Upper lobe of right lung (tissue), 1 donor: Measurements from ENCODE around the gene KDM6A. TPM values are rescaled to one million over a fixed set of nuclear protein-coding genes. Genes with fewer than 3 reads are reported as not detected.
"Not testable (repeated sequence)": the region's sequence is repeated elsewhere in the genome, so short reads cannot be mapped to it uniquely, and the experiment has no call there.

Experiments used
- ATAC-seq: fragments of 200-7000 bp; cut with Tn5 transposase; one replicate; pipeline ENCODE4 v1.9.1; 2020; ENCODE audit warnings: mild to moderate bottlenecking, moderate library complexity
- DNase-seq: peaks from one replicate; pipeline ENCODE4 v3.0.0-alpha.2; 2020
- H3K27ac ChIP-seq: fragments of 200-600 bp; one replicate; pipeline ENCODE4 v1.8.0; 2022
- H3K27me3 ChIP-seq: fragments of 200-600 bp; one replicate; pipeline ENCODE4 v1.8.0; 2022; ENCODE audit warnings: mild to moderate bottlenecking
- H3K36me3 ChIP-seq: fragments of 200-600 bp; one replicate; pipeline ENCODE4 v1.8.0; 2022
- H3K4me1 ChIP-seq: fragments of 200-600 bp; one replicate; pipeline ENCODE4 v1.8.0; 2022
- H3K4me3 ChIP-seq: fragments of 200-600 bp; one replicate; pipeline ENCODE4 v1.8.0; 2022; ENCODE audit warnings: mild to moderate bottlenecking
- H3K9me3 ChIP-seq: fragments of 200-600 bp; one replicate; pipeline ENCODE4 v1.8.0; 2022
- intact Hi-C: fragments of 100-400 bp; cut with DNase I; formaldehyde crosslinking; loops from one replicate; pipeline ENCODE4 v1.11.0; 2022
- total RNA-seq: library from RNA; stranded (reverse); fragmentation: NEBNext Ultra II Directional; extraction: Animal tissue kit (Norgen Biotek cat#: 25700); gene quantifications from one replicate; pipeline ENCODE4 v1.2.1, GENCODE V29; 2021
- TF ChIP-seq, protein P1 (sequence below): fragments of 200-600 bp; IDR thresholded peaks from one replicate; pipeline ENCODE4 v1.8.0; 2022; ENCODE audit warnings: antibody characterized with exemption
- donor health status: DM: no; HTN: yes; CAD: no; lungs with severe emphysema.

Gene KDM6A
- total RNA-seq, 1 donor from 2014 or later: 24.7 TPM

DNA sequence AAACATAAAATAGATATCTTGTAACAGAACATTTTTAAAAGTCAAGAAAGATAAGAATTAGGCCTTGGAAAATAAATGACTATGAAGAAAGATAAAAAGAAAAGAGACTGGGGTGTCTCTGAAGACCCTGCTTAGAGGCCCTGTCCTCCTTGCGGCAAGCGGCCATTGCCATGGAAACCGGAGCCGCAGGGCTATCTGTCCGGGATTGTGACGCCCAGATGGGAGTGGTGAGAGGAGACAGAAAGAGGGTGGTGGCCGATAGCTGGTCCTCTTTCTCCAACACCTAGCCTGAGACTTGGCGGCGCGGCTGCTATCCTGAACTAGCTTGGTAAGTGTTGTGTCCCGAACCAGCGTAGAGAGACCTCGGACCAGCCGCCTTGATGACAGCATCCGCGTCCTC is 29.2 kb upstream of the KDM6A start, which contains the start of gene DUSP21:
Gene DUSP21, plus strand, starts transcription at position 269 of the 400 bp plus-strand sequence. Its CDS starts 112 bp downstream, at position 381.
- no peak for DNase-seq
- intact Hi-C loops: no loop called here

DNA sequence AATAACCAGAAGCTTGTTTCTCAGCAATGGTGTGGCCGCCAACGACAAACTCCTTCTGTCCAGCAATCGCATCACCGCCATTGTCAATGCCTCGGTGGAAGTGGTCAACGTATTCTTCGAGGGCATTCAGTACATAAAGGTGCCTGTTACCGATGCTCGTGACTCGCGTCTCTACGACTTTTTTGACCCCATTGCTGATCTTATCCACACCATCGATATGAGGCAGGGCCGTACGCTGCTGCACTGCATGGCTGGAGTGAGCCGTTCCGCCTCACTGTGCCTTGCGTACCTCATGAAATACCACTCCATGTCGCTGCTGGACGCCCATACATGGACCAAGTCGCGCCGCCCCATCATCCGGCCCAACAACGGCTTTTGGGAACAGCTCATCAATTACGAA is 28.8 kb upstream of the KDM6A start:
- TF ChIP-seq, protein P1, sequence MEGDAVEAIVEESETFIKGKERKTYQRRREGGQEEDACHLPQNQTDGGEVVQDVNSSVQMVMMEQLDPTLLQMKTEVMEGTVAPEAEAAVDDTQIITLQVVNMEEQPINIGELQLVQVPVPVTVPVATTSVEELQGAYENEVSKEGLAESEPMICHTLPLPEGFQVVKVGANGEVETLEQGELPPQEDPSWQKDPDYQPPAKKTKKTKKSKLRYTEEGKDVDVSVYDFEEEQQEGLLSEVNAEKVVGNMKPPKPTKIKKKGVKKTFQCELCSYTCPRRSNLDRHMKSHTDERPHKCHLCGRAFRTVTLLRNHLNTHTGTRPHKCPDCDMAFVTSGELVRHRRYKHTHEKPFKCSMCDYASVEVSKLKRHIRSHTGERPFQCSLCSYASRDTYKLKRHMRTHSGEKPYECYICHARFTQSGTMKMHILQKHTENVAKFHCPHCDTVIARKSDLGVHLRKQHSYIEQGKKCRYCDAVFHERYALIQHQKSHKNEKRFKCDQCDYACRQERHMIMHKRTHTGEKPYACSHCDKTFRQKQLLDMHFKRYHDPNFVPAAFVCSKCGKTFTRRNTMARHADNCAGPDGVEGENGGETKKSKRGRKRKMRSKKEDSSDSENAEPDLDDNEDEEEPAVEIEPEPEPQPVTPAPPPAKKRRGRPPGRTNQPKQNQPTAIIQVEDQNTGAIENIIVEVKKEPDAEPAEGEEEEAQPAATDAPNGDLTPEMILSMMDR: no peak
- Histone ChIP-seq H3K4me1 (no peaks in the 10 kb centered on the region), H3K27ac (no peak overlapping the region), H3K9me3 (no peaks in the 10 kb centered on the region), H3K36me3 (no peaks in the 10 kb centered on the region), H3K4me3 (no peak overlapping the region), H3K27me3 (no peaks in the 10 kb centered on the region)
- ATAC-seq (no peak), DNase-seq (no peak)
- intact Hi-C loops: no loop called here

More for the DNA sequence above, 29.2 kb upstream of the KDM6A start, which contains the start of gene DUSP21:
- H3K36me3 ChIP-seq: no peaks in the 10 kb centered on the region
- H3K27me3 ChIP-seq: no peaks in the 10 kb centered on the region
- TF ChIP-seq, protein P1: no peak
- H3K4me1 ChIP-seq: no peaks in the 10 kb centered on the region
- no peak within 1 kb of the TSS for H3K27ac ChIP-seq
- H3K9me3 ChIP-seq: no peaks in the 10 kb centered on the region
- ATAC-seq: no peak
- no peak within 1 kb of the TSS for H3K4me3 ChIP-seq

DNA sequence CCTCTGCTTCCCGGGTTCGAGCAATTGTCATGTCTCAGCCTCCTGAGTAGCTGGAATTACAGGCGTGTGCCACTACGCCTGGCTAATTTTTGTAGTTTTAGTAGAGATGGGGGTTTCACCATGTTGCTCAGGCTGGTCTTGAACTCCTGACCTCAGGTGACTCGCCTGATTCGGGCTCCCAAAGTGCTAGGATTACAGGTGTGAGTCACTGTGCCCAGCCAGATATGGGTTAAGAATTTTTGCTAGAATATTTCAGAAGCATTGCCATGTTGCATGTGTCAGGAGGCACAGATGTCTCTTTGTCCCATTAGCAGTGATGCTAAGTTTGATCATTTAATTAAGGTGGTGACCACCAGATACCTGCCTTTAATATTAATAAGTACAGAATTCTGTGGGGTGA is 22.1 kb upstream of the KDM6A start:
- intact Hi-C loops, H3K9me3 ChIP-seq, H3K4me3 ChIP-seq, ATAC-seq, H3K4me1 ChIP-seq, H3K27ac ChIP-seq, H3K36me3 ChIP-seq, H3K27me3 ChIP-seq, DNase-seq: not testable (repeated sequence)

DNA sequence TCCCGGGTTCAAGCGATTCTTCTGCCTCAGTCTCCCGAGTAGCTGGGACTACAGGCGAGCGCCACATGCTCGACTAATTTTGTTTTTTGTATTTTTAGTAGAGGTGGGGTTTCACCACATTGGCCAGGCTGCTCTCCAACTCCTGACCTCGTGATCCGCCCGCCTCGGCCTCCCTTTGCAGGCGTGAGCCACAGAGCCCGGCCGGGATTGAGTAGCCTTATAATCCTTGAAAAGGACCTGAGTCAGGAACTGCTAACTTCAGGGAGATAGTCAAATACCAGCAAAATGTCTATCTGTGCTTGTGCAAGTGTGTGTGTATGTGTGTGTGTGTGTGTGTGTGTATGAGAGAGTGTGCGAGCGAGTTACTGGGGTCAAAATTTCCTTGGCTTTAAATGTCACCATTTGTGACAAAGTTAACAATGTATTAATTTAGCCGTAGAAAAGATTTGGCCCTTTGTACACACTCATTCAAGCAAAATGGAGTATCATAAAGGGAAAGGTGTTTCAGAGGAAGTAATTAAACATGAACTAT is 1.8 kb upstream of the KDM6A start:
- H3K4me3 ChIP-seq: no peak overlapping the region
- ATAC-seq (no peak), DNase-seq (peak; percentile 63)

DNA sequence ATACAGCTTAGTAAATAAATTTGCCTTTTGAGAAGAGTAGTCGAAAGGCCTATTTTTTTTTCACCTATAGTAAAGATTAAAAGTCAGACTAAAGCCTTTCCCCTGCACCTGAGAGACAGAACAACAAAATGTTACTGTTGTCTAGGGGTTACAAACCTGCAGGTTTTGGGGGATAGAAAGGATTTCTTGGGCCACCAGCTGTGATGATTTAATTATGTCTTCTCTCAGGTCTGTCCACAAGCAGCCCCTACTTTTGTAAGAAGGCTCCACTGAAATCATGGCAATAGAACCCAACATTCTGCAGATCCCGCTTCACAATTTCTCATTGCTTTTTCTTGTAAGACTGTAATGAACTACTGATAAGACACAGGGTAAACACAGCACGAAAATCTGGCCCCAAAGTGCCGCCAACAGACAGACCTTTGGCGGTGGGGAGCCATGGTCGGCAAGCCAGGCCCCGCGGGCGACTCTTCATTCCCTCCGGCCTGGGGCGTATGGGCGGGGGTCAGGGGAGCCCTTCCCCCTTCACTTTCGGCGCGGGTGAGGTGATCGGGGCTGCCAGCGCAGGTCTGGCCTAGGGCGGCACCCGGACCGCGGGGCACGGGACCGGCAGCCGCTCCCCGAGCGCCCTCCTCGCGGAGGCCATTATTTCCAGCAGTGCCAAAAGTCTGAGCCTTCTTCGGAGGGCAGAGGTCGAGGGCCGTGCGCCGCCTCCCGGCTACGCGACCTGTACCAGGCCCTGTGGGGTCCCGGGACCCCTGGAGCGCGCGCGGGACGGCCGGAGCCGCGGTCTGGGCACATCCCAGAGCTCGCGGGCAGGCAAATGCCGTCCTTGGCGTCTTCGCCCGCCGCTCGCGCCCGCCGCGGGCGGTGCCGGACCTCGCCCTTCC is 812 bp upstream of the KDM6A start:
- ATAC-seq (peak; percentile 56), DNase-seq (no peak)
- TF ChIP-seq, protein P1: no peak
- Histone ChIP-seq H3K4me1 (no peaks in the 10 kb centered on the region), H3K9me3 (no peaks in the 10 kb centered on the region), H3K4me3 (peak overlapping the region; percentile 65), H3K27ac (peak overlapping the region; percentile 96), H3K36me3 (no peaks in the 10 kb centered on the region), H3K27me3 (no peaks in the 10 kb centered on the region)
- intact Hi-C loops: no loop called here

More for the DNA sequence above, 1.8 kb upstream of the KDM6A start:
- H3K36me3 ChIP-seq: no peaks in the 10 kb centered on the region
- H3K27me3 ChIP-seq: no peaks in the 10 kb centered on the region
- TF ChIP-seq, protein P1: no peak
- H3K27ac ChIP-seq: no peak overlapping the region
- H3K9me3 ChIP-seq: no peaks in the 10 kb centered on the region
- intact Hi-C loops: no loop called here
- H3K4me1 ChIP-seq: no peaks in the 10 kb centered on the region
